Measurements from ENCODE around the gene MYO9B.
"Not testable (repeated sequence)": the region's sequence is repeated elsewhere in the genome, so short reads cannot be mapped to it uniquely, and the experiment has no call there.

Gene MYO9B

DNA sequence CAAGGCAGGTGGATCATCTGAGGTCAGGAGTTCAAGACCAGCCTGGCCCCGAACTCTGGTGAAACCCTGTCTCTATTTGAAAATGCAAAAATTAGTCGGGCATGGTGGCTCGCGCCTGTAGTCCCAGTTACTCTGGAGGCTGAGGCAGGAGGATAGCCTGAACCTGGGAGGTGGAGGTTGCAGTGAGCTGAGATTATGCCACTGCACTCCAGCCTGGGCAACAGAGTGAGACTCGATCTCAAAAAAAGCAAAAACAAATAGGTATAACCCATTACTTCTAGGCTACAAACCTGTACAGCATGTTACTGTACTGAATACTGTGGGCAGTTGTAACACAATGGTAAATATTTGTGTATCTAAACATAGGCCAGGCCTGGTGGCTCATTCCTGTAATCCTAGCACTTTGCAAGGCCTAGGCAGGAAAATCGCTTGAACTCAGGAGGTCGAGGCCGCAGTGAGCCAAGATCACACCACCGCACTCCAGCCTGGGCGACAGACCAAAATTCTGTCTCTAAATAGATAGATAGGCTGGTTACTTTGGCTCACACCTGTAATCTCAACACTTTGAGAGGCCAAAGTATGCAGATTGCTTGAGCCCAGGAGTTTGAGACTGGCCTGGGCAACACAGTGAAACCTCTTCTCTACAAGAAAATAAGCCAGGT lies 63.5 kb downstream of the MYO9B start:
- DNase-seq (ENCODE audit: extremely low read depth in 1 of 2, low read depth in 1 of 2): no peak

DNA sequence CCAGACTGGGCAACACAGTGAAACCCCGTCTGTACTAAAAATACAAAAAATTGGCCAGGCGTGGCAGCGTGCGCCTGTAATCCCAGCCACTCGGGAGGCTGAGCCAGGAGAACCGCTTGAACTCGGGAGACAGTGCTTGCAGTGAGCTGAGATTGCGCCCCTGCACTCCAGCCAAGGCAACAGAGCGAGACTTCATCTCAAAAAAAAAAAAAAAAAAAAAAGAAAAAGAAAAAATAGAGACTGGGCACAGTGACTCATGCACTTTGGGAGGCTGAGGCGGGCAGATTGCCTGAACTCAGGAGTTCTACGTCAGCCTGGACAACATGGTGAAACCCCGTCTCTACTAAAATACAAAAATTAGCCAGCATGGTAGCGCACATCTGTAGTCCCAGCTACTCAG lies 69.2 kb downstream of the MYO9B start:
- DNase-seq (ENCODE audit: extremely low read depth in 1 of 2, low read depth in 1 of 2): not testable (repeated sequence)

DNA sequence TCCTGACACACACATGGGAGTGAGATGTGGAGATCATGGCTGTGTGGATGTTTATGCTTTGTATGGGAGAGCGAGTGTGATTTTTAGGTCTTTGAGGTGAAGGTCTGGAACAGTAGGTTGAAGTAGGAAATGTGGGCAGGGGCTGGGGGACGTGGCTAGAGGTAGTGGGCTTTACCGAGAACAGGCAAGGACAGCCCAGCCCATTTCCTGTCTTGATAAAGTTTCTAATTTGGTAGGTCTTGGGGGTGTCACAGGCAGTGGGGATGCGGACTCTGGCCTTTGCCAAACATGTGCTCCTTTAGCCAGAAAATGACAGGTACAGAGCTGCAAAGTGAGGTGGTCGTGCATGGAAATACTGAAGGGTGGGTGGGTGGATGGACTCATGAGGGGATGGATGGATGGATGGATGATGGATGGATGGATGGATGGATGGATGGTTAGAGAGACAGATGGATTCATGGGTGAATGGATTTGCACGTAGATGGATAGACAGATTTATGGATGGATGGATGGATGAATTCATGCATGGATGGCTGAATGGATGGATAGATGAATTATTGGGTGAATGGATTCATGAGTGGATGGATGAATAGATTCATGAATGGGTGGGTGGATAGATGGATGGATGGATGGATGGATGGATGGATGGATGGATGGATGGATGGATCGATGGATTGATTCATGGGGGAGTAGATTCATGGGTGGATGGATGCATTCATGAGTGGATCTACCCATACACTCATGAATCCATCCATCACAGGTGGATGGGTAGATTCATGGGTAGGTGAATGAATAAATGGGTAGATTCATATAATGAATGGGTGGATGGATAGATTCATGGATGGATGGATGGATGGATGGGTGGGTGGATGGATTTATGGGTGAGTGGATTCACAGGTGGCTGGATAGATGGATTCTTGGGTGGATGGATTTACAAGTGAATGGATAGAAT lies 70.2 kb downstream of the MYO9B start:
- DNase-seq (ENCODE audit: extremely low read depth in 1 of 2, low read depth in 1 of 2): no peak

DNA sequence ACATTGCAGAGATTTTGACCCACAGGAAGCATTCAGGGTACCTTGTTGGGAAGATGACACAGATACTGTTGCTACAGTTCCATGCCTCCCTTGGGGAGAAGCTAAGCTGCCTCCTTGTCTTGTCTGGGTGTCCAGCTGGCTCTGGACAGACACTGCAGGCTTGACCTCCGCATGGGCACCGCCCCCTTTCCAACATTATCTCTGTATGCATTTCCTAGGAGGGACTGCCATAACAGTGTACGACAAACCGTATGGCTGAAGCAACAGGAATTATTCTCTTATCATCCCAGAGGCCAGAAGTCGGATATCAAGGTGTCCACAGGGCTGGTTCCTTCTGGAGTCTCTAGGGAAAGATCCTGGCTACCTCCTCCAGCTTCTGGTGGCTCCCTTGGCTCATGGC lies 72.6 kb downstream of the MYO9B start:
- DNase-seq (ENCODE audit: extremely low read depth in 1 of 2, low read depth in 1 of 2): no peak

DNA sequence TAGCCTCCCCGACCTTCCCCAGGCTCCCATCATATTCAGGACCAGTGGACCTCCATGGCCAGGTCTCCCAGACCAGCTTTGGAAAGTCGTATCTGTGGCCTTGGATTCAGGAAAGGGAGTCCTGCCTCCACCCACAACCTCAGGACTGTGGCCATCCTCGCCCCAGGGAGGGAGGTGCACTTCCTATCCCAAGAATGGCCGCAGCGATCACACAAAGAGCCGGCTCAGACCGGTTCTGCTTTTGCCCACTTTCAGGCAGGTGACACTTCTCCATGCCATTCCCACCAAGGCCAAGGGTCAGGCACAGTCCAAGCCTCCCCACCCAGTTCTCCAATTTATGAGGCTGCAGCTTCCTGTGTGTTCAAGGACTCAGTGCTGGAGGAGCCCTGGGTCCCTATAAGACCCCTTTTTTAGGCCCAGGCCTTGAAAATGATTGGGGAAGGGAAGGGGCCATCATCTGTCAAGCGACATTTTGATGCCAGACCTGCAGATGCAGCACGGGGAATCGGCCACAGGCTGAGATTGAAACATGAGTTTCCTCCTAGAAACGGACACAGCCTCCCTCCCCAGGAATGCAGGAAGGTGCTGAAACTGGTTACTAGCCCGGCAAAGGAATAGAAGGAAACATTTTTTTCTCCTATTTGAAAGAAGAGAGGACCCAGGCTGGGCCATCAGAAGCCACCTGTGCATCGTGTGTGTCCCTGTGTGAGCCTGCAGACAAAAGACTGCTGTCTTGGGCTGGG lies 74.0 kb downstream of the MYO9B start:
- DNase-seq (ENCODE audit: extremely low read depth in 1 of 2, low read depth in 1 of 2): no peak

DNA sequence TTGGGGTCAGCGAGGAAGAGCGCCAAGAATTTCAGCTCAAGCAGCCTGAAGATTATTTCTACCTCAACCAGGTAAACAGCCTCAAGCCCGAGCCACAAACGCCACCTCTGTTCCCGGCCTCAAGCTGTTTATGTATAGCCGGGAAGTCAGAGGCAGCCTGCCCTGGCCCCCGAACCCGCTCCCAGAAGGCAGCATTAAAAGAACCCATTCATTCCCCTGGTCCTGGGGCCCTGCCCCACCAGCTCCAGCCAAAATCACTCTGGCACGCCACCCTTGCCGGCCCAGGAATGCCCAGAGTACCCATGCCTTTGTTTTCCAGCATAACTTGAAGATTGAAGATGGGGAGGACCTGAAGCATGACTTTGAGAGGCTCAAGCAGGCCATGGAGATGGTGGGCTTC lies 78.4 kb downstream of the MYO9B start:
- no peak for DNase-seq (ENCODE audit: extremely low read depth in 1 of 2, low read depth in 1 of 2)

DNA sequence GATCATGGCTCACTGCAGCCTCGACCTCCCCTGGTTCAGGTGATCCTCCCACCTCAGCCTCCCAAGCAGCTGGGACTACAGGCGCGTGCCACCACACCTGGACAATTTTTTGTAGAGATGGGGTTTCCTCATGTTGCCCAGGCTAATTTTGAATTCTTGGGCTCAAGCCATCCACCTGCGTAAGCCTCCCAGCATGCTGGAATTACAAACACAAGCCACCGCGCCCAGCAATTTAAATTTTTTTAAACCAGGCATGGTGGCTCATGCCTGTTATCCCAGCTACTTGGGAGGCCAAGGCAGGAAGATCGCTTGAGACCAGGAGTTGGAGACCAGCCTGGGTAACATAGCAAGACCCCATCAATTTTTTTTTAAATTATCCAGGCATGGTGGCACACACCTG lies 79.7 kb downstream of the MYO9B start:
- DNase-seq (ENCODE audit: extremely low read depth in 1 of 2, low read depth in 1 of 2): no peak

DNA sequence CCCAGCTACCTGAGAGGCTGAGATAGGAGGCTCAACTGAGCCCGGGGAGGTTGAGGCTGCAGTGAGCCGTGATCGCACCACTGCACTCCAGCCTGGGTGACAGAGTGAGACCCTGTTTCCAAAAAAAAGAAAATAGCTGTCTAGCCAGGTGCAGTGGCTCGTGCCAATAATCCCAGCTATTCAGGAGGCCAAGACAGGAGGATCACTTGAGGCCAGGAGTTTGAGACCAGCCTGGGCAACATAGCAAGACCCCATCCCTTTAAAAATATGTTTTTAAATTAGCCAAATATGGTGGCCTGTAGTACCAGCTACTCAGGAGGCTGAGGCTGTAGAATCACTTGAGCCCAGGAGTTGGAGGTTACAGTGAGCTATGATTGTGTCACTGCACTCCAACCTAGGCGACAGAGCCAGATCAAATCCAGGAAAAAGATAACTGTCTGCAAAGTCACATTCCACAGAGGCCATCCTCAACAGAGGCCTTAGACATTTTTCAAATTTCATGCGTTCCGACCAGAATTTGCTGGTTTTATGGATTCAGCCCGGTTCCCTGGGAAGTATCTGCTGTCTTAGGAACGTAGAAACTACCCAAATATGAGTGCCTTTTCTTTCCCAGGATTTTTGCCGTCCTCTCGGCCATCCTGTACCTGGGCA lies 80.8 kb downstream of the MYO9B start:
- DNase-seq (ENCODE audit: extremely low read depth in 1 of 2, low read depth in 1 of 2): no peak

DNA sequence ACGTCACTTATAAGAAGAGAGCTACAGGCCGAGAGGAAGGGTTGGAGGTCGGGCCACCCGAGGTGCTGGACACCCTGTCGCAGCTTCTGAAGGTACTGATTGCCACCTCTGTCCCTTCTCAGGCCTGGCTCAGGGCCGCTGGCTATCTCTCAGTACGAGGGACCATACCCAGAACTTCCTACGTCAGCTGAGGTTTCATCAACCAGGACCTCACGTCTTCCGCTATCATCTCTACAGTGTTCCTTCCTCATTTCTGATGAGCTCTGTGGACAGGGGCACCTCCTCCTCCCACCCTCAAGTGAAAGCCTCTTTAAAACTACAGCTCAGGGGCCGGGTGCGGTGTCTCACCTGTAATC lies 81.3 kb downstream of the MYO9B start:
- no peak for DNase-seq (ENCODE audit: extremely low read depth in 1 of 2, low read depth in 1 of 2)

DNA sequence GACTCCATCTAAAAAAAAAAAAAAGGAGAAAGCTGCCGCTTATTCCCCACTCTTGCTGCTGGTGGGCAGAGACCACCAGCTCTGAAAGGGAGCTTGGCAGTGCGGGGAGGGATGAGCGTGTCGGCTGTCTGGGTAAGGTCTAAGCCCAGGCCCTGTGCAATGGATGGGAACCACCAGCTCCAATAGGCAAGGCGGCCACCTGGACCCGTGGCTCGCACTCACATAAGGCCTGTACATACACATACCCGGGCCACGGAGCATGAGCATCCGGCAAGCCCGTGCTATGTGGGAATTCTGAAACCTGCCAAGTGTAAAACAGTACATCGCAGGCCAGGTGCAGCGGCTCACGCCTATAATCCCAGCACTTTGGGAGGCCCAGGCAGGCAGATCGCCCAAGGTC lies 83.0 kb downstream of the MYO9B start:
- DNase-seq (ENCODE audit: extremely low read depth in 1 of 2, low read depth in 1 of 2): no peak

DNA sequence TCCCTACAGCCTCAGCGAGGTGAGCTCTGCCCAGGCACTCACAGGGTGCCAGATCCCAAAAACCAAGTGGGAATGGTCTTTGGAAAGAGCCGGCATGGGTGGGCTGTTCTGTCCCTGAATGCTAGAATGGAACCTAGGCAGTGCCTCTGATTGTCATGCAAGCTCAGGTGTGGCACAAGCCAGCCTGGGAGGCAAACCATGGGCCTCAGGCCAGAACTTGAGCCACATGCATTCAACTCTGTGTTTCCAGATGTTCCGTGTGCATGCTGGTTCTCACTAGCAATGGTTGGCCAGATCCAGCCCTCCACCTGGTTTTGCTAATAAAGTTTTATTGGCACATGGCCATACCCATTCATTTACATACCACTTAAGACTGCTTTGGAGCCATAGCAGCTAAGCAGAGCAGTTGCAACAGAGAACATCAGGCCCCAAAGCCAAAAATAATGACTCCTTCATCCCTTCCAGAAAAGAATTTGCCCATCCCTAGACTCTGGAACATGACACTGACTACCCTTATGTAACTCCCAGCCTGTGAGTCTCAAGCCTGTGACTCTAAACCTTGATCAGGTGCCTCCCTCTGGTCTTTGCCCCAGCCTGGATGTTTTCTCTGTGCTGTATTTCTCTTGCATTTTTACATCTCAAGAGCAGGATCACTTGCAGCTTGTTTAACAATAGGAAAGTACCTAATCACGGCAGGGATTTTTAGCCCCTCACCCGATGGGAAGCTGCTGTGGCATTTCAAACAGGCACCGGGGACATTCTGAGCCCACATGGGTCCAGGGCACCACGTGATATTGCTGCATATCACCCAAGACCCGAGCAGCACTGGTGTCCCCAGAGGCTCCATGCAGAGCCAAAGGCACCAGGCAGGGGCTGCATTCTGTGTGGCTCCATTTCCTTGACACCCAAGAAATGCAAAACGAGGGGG lies 84.2 kb downstream of the MYO9B start:
- no peak for DNase-seq (ENCODE audit: extremely low read depth in 1 of 2, low read depth in 1 of 2)

DNA sequence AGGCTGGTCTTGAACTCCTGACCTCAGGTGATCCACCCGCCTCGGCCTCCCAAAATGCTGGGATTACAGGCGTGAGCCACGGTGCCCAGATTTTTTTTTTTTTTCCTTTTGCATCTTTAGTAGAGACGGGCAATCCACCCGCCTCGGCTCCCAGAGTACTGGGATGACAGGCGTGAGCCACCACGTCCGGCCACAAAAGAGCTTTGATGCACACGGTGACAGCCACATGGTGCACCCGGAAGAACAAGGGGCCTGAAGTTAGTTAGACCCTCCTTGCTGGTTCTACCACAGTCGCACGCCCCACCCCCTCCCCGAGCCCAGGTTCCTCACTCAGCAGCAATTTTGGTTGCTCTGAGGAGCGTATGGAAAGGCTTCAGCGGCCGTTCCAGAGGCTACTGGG lies 85.3 kb downstream of the MYO9B start:
- no peak for DNase-seq (ENCODE audit: extremely low read depth in 1 of 2, low read depth in 1 of 2)

DNA sequence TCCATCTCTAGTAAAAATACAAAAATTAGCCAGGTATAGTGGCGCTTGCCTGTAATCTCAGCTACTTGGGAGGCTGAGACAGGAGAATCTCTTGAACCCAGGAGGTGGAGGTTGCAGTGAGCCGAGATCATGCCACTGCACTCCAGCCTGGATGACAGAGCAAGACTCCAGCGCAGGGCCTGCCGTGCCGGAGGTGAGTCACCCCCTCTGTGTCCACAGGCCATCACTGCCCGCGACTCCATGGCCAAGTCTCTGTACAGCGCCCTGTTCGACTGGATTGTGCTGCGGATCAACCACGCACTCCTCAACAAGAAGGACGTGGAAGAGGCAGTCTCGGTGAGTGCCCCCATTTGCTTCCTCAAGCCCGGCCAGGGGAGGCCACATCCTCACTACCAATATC lies 86.6 kb downstream of the MYO9B start:
- not testable (repeated sequence) for DNase-seq (ENCODE audit: extremely low read depth in 1 of 2, low read depth in 1 of 2)

DNA sequence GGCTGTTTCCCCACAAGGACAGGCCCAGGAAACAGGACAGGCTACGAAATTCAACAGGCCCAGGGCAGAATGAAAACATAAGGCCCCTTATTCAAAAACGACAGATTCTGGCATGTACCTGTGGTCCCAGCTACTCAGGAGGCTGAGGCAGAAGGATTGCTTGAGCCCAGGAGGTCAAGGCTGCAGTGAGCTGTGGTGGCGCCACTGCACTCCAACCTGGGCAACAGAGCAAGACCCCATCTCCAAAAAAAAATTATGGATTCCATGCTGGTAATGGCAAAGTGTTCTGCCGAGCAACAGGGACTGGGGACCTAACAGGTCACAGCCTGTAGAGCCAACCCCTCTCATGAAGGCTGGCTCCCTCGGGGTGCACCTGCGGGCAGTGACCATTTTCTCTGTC lies 87.0 kb downstream of the MYO9B start:
- DNase-seq (ENCODE audit: extremely low read depth in 1 of 2, low read depth in 1 of 2): no peak

DNA sequence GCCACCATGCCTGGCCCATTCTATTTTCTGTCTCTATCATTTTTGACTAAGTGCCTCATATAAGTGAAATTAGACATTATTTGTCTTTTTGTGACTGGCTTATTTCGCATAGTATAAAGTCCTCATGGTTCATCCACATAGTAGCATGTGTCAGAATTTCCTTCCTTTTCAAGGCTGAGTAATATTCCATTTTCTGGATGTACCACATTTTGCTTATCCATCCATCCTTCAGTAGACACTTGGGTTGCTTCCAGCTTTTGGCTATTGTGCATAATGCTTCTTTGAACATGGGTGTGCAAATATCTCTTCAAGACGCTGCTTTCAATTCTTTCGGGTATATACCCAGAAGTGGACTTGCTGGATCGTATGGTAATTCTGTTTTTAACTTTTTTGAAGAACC lies 88.1 kb downstream of the MYO9B start:
- no peak for DNase-seq (ENCODE audit: extremely low read depth in 1 of 2, low read depth in 1 of 2)

DNA sequence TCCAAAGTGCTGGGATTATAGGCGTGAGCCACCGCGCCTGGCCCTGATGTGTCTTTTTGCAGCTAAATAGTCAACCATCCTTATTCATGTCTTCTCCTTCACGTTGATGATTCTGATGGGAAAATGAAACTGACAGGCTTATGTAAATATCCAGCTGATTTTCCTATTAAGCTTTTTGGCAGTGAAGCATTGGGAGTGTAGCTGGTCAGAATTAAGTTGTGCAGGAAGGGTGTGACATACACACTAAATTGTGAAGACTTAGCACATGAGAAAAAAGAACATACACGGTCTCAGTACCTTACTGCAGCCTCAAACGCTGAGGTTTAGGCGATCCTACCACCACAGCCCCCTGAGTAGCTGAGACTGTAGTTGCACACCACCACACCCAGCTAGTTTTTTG lies 89.1 kb downstream of the MYO9B start:
- DNase-seq (ENCODE audit: extremely low read depth in 1 of 2, low read depth in 1 of 2): no peak

DNA sequence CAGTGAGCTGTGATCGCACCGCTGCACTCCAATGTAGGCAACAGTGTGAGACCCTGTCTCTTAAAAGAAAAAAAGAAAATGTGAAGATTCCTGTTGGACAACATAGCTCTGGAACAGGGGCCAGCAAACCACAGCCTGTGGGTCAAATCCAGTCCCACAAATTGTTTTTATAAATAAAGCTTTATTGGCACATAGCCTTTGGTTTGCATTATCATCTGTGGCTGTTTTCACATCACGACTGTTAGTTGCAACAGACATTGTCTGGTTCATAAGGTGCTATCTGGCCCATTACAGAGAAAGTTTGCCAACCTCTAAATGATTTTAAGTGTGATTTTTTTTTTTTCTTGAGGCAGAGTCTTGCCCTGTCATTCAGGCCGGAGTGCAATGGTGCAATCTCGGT lies 90.1 kb downstream of the MYO9B start:
- no peak for DNase-seq (ENCODE audit: extremely low read depth in 1 of 2, low read depth in 1 of 2)

DNA sequence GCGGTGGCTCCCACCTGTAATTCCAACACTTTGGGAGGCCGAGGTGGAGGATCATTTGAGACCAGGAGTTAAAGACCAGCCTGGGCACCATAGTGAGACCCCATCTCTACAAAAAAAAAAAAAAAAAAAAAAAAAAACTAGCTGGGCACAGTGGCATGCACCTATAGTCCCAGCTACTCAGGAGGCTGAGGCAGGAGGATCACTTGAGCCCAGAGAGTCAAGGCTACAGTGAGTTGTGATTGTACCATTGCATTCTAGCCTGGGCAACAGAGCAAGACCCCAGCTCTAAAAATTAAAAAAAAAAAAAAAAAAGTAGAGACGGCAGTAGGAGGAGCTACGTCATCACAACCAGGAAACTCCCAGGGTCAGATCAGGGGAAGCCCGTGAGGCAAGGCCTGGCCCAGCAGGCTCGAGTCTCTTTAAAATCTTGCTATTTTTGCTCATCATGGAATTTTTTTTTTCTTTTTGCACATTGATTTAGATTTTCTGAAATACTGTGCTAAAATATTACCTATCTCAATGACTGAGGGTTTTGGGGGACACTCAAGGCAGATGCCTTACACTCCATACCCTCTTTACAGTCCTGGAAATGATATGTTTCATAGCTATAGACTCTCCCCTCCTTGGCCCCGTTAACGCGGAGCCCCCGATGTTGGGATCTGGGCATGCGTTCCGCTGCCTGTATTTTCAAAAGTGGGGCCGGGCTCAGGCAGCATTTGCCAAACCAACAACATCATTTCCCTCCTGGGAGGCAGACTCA lies 95.1 kb downstream of the MYO9B start:
- no peak for DNase-seq (ENCODE audit: extremely low read depth in 1 of 2, low read depth in 1 of 2)

DNA sequence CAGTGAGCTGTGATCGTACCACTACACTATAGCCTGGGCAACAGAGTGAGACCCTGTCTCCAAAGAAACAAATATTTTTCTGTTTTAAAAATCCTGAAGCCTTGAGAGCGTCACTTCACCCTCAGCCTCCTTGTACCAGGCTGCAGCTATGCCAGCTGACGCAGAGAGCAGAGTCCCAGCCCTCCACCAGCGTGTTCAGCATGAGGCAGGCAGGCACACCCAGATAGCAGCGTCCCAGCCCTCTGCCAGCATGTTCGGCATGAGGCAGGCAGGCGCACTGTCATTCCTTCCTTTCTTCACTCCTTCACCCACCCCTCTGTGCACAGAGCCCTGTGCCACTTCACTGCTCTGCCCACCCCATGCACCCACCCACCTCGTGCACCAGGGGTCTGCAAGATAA lies 96.3 kb downstream of the MYO9B start:
- DNase-seq (ENCODE audit: extremely low read depth in 1 of 2, low read depth in 1 of 2): no peak
